ENCODE data around the gene SHOC2.
A peak's percentile ranks its signal among the peaks of the same experiment; 100 is the strongest.

The SHOC2 gene

GRCh38 chr10:110972231-110973134 is 53.1 kb downstream of the SHOC2 start:
- no peak for DNase-seq (ENCODE audit: low read depth)
- no peak overlapping the region for H3K4me3 ChIP-seq (ENCODE audit: low read depth, low read length)

GRCh38 chr10:110973400-110973799 is 54.0 kb downstream of the SHOC2 start:
- no peak for DNase-seq (ENCODE audit: low read depth)
- H3K4me3 ChIP-seq (ENCODE audit: low read depth, low read length), result no peak overlapping the region

DNA sequence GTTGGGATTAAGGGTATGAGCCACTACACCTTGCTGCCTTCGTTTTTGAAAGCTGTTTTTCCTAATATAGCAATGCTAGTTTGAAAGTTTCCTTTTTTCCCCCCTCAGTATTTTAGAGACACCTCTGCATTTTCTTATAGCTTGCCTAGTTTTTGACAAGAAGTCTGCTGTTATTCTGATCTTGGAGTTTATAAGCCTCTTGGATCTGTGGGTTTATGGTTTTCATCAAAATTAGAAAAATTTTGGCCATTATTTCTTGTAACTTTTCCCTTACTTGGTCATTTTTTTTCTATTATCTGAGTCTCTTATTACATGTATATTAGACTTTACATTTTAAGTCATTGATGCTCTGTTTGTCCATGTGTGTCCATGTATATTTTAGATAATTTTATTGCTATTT is 57.2 kb downstream of the SHOC2 start:
- no peak overlapping the region for H3K4me3 ChIP-seq (ENCODE audit: low read depth, low read length)
- no peak for DNase-seq (ENCODE audit: low read depth)

- no peak for DNase-seq (ENCODE audit: low read depth)
- no peak overlapping the region for H3K4me3 ChIP-seq (ENCODE audit: low read depth, low read length)
These were observed 58.3 kb downstream of the SHOC2 start for GRCh38 chr10:110977662-110978061.

- no peak overlapping the region for H3K4me3 ChIP-seq (ENCODE audit: low read depth, low read length)
- no peak for DNase-seq (ENCODE audit: low read depth)
These were observed 58.8 kb downstream of the SHOC2 start for GRCh38 chr10:110978204-110978603.

DNA sequence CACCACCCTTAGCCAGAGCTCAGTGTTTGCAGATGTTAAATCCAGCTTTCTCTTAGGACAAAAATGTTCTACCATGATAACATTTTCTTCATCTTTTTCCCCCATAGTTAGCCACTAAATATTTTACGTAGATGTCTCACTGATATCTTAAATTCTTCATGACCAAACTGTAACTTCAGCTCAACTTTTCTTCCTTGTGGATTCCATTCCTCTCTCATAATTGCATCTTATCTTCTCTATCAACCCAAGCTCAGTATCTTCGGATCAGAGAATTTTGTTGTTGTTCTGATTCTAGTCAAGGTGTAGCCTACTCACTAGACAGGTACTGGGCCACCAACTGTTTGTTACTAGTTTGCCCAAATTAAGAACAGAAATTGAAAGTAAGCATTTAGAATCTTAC is 60.2 kb downstream of the SHOC2 start:
- H3K4me3 ChIP-seq (ENCODE audit: low read depth, low read length), result no peak overlapping the region
- DNase-seq (ENCODE audit: low read depth), result no peak

- DNase-seq (ENCODE audit: low read depth), result no peak
- H3K4me3 ChIP-seq (ENCODE audit: low read depth, low read length), result no peak overlapping the region
These were observed 61.4 kb downstream of the SHOC2 start for GRCh38 chr10:110980807-110981206.

DNA sequence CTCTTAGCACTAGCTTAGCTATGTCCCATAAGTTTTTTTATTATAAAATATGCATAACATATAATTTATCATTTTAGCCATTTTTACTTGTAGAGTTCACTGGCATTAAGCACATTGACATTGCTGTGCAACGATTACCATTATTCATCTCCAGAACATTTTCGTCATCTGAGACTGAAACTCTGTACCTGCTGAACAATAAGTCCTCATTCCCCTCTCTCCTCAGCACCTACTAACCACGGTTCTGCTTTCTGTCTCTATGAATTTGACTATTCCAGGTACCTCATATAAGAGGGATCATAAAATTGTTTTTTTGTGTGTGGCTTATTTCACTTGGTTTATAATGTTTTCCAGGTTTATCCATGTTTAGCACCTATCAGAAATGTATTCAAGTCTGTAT is 64.1 kb downstream of the SHOC2 start:
- no peak overlapping the region for H3K4me3 ChIP-seq (ENCODE audit: low read depth, low read length)
- no peak for DNase-seq (ENCODE audit: low read depth)

DNA sequence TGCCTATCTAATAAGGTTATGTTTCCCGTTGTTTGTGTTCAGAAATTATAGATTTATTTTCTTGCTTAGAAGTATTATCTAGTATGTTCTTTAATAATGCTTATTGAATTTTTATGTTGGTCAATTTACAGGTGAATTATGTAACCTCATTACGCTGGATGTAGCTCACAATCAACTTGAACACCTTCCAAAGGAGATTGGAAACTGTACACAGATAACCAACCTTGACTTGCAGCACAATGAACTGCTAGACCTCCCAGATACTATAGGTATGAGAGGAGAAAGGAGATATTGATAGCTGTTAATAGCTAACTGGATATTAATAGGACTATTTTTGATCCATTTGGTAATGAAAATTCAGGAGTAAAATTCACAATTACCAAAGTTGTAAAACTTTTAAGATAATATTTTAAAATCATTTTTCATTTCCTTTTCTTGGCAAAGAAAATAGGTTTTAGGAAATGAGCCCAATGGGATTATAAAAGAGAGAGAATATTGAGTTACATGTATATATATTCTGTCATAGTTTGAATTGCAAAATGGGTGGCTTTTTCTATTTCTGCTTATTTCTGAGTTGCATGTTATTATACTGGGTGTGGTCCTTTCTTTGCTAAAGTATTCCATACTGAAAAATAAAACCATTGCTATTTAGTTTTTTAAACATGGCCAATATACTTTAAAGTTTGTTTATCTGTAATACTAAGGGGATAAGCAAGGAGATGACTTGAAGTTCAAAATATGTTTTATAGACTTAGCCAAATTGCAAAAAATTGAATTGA is 66.3 kb downstream of the SHOC2 start:
- no peak for DNase-seq (ENCODE audit: low read depth)
- H3K4me3 ChIP-seq (ENCODE audit: low read depth, low read length), result no peak overlapping the region

- H3K4me3 ChIP-seq (ENCODE audit: low read depth, low read length), result no peak overlapping the region
- no peak for DNase-seq (ENCODE audit: low read depth)
These were observed 69.6 kb downstream of the SHOC2 start for GRCh38 chr10:110989016-110989415.

DNA sequence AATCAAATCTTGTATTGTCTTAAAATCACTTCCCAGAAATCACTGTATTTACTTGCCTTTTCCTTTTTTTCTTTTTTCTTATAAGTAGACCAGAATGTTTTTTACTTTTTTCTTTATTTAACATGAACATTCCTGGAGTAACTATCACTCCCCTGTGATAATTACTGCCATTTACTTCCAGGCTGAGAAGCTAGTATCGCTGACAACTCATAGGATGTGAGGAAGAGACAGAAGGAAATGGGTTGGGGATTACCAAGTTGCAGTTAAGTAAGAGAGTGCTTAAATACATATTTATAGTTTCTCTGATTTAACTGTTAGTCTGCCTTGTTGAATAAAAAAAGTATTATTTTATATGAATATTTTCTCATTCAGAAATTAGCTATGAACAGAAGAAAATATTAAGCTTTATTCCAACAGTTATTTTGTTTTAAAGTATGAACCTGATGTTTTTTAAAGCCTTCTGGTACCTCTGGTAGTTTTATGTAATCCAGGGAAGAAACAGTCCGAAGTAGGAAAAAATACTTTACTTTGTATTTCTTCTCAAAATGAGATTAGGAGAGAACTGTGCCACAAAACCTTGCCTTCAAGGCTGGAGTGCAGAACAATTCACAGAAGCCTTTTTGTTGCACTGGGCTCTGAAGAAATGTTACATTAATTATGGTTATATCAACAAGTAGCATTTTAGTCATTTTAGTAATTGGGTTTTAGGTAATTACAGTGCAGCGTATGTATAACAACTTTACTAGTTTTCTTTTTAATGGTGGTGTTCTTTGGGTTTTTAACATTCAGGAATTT is 72.8 kb downstream of the SHOC2 start:
- no peak overlapping the region for H3K4me3 ChIP-seq (ENCODE audit: low read depth, low read length)
- no peak for DNase-seq (ENCODE audit: low read depth)

DNA sequence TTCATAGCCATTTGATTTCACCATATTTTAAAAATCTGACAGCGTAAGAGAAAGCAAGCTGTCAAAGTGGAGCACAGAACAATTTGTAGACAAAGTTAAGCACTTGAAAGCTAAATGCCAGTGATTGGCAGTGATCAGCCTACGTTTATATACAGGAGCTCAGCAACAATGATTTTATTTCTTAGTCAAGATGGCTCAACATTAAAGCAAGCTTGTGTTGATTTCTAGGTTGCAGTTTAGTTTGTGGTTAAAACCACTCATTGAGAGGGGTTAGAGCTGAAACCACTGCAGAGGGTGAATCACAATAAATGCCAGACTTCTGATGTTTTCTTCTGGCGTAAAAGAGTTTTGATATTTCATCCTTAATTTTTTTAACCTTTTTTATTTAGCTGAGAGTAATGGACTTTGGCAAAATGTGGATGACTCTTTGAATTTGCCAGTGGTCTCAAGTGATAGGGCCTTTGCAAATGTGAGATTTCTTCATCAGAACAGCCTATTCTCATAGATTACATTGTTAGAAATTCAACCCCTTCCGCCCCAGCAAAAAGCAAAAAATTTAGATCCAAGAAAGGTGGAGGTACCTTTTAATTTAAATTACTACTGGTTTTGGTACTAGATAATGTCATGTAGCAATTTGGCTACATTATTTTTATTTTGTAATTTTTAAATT is 73.8 kb downstream of the SHOC2 start:
- peak; percentile 69 for DNase-seq (ENCODE audit: low read depth)
- H3K4me3 ChIP-seq (ENCODE audit: low read depth, low read length), result no peak overlapping the region

DNA sequence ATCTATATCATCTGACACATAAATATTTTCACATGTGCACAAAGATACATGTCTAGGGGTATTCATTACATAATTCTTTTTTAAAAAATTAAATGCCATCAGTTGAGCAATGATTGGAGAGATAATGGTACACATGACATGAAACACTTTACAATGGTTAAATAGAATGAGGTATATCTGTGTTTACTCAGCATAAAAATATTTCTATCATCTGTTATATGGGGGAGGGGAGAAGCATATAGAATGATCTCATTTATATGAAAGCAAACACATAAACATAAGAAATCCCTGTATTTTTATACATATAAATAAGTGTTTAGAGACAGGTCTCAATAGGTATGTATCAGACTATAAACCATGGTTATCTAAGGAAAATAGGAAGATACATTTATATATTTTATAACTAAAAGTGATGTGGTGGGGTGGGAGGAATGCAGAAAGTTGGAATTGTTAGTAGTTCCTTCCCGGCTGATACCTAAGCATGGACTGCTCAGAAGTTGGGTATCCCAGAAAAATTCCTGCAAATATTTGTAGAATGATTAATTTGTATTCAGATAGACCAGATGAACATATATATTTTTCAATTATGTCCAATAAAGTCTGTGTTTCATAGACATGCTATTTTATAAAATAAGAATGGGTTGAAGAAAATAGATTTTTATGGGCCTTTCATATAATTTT is 75.1 kb downstream of the SHOC2 start:
- no peak for DNase-seq (ENCODE audit: low read depth)
- H3K4me3 ChIP-seq (ENCODE audit: low read depth, low read length), result no peak overlapping the region

GRCh38 chr10:110995301-110995700 is 75.9 kb downstream of the SHOC2 start:
- DNase-seq (ENCODE audit: low read depth), result no peak
- no peak overlapping the region for H3K4me3 ChIP-seq (ENCODE audit: low read depth, low read length)

DNA sequence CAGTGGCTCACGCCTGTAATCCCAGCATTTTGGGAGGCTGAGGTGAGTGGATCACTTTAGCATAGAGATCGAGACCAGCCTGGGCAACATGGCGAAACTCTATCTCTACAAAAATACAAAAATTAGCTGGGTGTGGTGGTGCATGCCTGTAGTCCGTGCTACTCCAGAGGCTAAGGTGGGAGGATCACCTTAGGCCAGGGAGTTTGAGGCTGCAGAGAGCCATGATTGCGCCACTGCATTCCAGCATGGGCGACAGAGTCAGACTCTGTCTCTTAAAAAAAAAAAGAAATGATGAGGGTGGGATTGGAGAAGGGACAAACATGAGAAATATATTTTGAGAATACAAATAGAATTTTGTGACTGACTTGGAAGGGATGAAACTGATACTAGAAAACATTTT is 76.9 kb downstream of the SHOC2 start:
- H3K4me3 ChIP-seq (ENCODE audit: low read depth, low read length), result no peak overlapping the region
- no peak for DNase-seq (ENCODE audit: low read depth)

DNA sequence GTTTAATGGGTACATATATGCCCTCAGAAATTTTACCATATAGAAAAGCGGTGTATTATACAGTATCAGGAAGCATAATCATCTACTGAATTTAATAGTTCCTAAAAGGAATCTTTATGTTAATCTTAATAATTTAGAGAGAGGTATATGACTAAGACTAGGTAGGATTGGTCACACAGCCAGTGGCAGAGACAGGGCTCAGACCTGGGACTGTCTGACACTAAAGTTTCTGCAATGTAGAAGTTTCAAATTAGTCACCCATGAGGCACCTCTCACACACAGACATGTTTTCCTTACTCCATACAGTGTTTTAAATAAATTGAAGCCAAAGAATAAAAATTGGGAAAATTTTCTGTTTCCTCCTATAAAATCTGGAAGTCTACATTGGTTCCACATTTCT is 84.6 kb downstream of the SHOC2 start:
- no peak overlapping the region for H3K4me3 ChIP-seq (ENCODE audit: low read depth, low read length)
- no peak for DNase-seq (ENCODE audit: low read depth)

- no peak for DNase-seq (ENCODE audit: low read depth)
These were observed 88.1 kb downstream of the SHOC2 start for GRCh38 chr10:111007486-111007885.

DNA sequence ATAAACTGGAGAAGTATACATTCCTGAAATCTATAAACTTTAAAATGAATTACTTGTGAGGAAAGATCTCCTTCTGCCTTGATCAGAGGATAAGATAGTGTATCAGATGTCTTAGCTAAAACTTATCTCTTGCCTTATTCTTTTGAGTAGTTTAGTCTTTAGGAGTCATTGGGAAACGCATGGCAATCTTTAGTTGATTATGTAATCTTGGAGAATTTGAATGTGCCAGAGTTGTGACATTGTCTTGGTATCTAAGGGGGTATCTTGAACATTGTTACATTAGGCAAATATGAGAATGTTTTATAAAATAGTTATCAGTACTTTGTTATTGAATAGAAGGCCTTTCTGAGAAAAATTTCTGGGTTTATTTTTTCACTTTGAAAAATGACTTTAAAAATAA is 95.8 kb downstream of the SHOC2 start:
- DNase-seq (ENCODE audit: low read depth), result no peak
- H3K4me3 ChIP-seq (ENCODE audit: low read depth, low read length), result no peak overlapping the region

More at GRCh38 chr10:111007486-111007885, 88.1 kb downstream of the SHOC2 start:
- no peak overlapping the region for H3K4me3 ChIP-seq (ENCODE audit: low read depth, low read length)

DNA sequence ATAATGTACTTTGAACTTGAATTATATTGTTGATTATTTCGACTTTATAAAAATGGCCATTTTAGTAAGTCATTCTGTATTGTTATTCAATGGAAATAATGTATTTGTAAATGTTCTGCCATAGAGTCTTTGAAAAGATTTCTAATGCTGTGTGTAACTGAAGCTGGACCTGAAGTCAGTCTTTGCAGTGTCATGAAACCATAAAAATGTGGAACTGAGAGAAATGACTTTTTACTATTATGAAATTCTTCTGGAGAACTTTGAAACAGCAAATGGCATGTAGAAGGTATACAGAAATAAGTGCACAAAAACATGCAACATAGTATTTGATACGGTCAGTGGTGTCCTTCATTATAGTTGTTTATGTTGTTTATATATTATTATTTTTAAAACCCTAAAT is 97.7 kb downstream of the SHOC2 start:
- no peak overlapping the region for H3K4me3 ChIP-seq (ENCODE audit: low read depth, low read length)
- no peak for DNase-seq (ENCODE audit: low read depth)
